NB4 (cell line): ENCODE results near the gene TP53TG5.

Source experiments
- DNase-seq: peaks from one replicate; pipeline ENCODE4 v3.0.0; 2010; ENCODE audit warnings: low read depth
- H3K4me3 ChIP-seq: one replicate; pipeline ENCODE4 v1.5.1; 2011; ENCODE audit warnings: mild to moderate bottlenecking, low read depth, low read length, moderate library complexity
- MYC ChIP-seq: IDR thresholded peaks from 2 replicates; pipeline ENCODE4 v1.6.1; 2011; ENCODE audit warnings: low read depth, low read length
- POLR2A ChIP-seq: IDR thresholded peaks from 2 replicates; pipeline ENCODE4 v1.6.1; 2011; ENCODE audit warnings: mild to moderate bottlenecking; ENCODE audit not compliant: insufficient read length; ENCODE audit errors: extremely low read depth
- TF ChIP-seq, protein P1 (sequence below): IDR thresholded peaks from one replicate; pipeline ENCODE4 v1.5.1; 2012; ENCODE audit warnings: low read depth, low read length
- TF ChIP-seq, protein P2 (sequence below): IDR thresholded peaks from 2 replicates; pipeline ENCODE4 v1.6.1; 2011; ENCODE audit warnings: low read depth, low read length

Gene TP53TG5

DNA sequence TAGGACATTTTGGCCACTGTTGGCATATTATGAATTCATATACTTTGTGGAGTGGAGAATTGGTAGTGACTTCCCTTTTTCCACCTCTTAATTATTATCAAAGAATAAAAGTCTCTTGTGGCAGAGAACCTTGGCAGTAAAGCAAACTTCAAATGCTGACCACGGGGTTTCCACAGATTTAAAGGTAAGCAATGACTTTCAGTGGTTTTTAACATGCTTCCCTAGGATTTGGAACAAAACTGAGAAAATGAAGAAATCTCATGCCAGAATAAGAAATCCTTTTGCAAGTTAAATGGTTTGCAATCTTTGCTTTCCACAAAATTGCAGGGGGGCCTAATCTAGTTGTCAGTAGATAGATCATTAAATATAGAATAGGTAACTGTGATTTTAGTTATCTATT is 27.9 kb downstream of the TP53TG5 start:
- H3K4me3 ChIP-seq = no peak overlapping the region
- no peak for DNase-seq
- TF ChIP-seq, protein P1, sequence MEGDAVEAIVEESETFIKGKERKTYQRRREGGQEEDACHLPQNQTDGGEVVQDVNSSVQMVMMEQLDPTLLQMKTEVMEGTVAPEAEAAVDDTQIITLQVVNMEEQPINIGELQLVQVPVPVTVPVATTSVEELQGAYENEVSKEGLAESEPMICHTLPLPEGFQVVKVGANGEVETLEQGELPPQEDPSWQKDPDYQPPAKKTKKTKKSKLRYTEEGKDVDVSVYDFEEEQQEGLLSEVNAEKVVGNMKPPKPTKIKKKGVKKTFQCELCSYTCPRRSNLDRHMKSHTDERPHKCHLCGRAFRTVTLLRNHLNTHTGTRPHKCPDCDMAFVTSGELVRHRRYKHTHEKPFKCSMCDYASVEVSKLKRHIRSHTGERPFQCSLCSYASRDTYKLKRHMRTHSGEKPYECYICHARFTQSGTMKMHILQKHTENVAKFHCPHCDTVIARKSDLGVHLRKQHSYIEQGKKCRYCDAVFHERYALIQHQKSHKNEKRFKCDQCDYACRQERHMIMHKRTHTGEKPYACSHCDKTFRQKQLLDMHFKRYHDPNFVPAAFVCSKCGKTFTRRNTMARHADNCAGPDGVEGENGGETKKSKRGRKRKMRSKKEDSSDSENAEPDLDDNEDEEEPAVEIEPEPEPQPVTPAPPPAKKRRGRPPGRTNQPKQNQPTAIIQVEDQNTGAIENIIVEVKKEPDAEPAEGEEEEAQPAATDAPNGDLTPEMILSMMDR = no peak
- TF ChIP-seq MYC (no peak), POLR2A (no peak)
- TF ChIP-seq, protein P2, sequence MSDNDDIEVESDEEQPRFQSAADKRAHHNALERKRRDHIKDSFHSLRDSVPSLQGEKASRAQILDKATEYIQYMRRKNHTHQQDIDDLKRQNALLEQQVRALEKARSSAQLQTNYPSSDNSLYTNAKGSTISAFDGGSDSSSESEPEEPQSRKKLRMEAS = no peak

DNA sequence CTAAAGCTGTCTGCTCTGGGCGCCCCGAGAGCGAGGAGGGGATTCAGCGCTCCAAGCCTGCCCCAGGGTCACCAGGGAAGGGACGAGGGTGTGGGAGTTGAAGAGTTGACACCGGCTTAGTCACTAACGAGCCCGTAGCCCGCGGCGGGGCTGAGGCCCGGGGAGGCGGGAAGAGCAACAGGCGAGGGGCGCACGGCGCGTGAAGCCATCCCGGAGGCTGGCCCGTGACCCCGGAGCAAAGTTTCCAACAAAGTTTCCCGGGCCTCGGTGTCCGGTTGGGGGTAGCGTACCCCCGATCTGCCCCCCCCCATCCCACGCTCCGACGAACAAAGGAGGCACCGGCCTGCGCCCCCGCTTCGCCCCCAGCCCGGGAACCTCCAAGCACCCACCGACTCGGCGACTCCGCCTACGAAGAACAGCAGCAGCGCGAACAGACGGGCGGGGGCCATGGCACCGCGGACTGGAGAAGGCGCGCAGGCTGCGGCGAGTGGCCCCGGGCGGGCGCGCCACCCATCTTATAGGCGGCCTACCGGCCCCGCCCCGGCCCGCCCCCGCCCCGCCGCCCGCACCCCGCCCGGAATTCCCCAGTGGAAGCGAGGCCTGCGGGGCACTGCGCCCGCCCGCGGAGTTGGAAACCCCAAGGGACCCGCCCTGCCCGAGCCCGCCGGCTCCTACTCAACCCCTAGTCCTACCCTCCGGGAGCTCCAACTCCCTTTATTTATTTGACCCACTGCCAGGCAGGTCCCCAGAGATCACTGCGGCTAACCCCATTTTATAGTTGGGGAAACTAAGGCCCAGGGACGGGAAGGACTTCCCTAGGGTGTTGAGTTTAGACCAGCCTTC is 30.0 kb downstream of the TP53TG5 start, which contains the start of gene SDC4:
TSS of gene SDC4 (minus strand) at position 489 of the 843 bp plus-strand sequence. CDS start at position 449, 40 bp downstream.
- DNase-seq = peak; percentile 76
- peak within 1 kb of the TSS; percentile 69 for H3K4me3 ChIP-seq
- TF ChIP-seq, protein P2 = no peak
- TF ChIP-seq POLR2A = peak; percentile 65
- TF ChIP-seq MYC = peak; percentile 25; the same call in 1 of the 2 replicates

DNA sequence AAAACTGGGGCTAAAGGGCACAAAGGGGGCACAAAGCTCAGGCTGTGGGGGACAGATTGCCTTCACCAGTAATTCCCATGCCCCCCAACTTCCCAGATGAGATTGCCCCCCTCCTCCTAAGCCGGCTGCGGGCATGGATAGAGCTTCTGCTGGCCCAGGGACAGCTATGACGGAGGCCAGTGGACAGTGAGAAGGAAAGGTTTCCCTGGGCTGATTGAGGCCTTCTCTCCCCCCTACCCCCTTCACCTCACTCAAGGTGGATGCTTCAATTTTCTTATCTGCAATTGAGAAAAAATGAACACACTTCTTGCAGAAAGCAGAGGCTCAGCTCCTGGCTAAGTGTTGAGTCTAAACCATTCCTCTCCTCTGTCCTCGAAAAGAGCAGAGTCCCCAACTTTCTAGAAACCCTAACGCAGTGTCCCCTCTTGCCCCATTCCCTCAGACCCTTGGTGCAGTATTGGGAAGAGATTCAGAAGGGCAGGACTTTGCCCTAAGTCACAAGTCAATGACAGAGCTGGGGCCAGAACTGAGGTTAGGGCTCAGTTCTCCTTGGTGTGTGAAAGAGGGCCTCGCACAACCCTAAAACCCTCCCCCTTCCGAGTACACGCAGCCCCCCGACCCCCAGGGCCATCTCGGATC is 30.7 kb downstream of the TP53TG5 start:
- H3K4me3 ChIP-seq = peak overlapping the region; percentile 69
- TF ChIP-seq MYC (0 out of 2 replicates have a peak, but pooled peaks have one; percentile 8), POLR2A (no peak)
- TF ChIP-seq, protein P1 = no peak
- no peak for DNase-seq

DNA sequence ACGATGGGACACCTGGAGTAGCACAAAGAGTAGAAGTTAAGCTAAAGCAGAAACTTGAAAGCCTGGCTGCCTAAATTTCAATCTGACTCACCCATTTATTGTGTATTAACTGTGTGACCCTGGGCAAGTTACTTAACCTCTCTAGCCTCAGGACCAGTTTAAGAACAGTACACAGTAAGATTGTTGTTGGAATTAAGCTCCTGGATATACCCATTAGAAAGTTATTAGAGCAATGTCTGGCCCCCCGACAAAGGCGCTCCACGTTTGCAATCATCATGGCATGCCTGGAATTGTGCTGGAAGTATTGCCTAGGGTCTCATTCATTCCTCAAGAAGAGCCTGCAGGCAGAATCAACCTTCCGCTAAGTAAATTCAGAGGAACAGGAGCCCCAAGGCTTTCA is 31.3 kb downstream of the TP53TG5 start:
- TF ChIP-seq, protein P1 = no peak
- H3K4me3 ChIP-seq = peak overlapping the region; percentile 69
- no peak for DNase-seq

DNA sequence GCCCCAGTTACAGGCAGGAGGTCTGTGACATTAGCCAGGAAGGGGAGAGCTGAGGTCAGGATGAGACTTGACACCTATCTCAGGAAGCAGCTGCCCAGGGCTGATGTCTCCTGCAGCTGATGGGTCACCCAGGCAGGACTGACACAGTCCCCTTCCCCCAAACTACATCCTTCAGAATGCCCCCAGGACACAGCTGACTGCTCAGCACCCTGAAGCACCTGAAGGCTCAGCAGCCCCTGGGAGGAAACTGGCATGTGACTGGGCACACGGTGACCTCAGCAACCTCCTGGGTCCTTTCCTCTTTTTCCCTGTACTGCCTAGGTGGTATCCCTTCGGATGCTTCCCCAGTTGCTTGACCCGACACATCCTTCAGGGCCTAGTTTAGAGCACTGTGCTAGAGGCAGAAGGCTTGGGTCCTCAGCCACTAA is 31.8 kb downstream of the TP53TG5 start:
- DNase-seq = peak; percentile 33
- no peak overlapping the region for H3K4me3 ChIP-seq
- TF ChIP-seq MYC (no peak), POLR2A (no peak)
- TF ChIP-seq, protein P1 = no peak
- TF ChIP-seq, protein P2 = no peak

DNA sequence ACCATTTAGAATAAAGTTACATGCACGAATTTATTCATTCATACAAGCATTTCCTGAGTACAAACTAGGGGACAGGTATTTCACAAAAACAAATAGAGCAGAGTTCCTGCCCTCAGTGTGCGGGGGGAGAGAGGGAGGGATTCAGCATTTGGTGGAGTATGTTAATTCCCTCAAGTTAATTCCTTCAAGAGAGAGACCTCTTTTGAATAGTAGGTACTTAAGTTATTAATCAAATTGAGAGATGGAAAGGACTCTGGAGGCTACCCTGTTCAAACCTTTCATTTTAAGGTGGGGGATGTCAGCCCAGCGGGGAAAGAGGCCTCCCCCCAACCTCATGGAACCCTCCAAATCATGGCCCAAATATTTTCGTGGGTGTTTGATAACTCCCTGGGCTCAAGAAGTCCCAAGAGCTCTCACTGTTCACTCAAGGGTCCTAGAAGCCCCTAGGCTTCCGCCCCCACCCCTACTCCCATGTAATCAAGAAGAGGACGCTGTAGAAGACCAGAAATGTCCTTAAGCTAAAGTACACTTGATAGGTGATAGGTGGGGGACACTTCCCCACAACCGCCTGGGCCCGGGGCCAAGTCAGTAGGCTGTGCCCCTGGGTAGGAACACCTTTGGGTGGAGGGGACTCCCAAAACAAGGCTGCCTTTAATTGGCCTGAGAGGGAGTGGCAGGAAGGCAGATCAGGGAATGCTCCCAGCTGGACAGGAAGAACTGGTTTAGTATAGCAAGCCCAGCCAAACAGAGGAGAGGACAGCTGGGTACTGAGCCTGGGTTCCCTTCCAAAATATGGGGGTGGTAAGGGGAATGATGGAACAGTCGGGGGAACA is 32.8 kb downstream of the TP53TG5 start:
- H3K4me3 ChIP-seq = no peak overlapping the region
- no peak for DNase-seq

More for the DNA sequence above, 32.8 kb downstream of the TP53TG5 start:
- TF ChIP-seq, protein P1 = no peak
- TF ChIP-seq MYC (no peak), POLR2A (no peak)
- TF ChIP-seq, protein P2 = no peak
